HL-60/S4 (cell line): ENCODE data around the gene SMO.
"Not testable (repeated sequence)": the region's sequence is repeated elsewhere in the genome, so short reads cannot be mapped to it uniquely, and the experiment has no call there.

Experiments used
- in situ Hi-C: fragments of 300-500 bp; cut with MboI; formaldehyde crosslinking; loops from 2 replicates; pipeline ENCODE4 v1.14.3; 2022; ENCODE audit warnings: low sequenced_read_pairs

Gene SMO

DNA sequence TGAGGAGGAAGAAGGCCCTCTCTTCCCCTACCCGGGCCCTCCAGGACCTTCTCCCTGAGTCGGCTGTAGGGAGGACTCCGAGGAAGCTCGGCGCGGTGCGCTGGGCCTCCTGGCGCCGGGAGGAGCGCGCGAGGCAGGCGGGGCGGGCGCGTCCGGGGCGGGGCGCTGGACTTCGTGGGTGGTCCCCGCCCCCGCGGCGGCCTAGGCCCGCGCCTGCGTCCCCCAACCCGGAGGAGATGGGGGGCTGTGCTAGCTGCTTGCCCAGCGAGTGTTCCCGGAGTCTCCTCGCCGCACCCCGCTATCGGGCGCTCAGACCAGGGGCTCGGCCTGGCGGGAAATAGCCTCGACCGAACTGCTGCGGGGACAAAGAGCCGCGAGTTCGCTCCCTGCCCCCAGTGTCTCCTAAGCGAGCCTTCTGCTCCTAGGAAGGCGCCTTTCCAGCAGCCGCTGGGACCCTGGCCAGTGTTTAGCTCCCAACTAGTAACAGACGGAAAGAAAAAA lies 19.2 kb upstream of the SMO start:
- in situ Hi-C loops: no loop called here

DNA sequence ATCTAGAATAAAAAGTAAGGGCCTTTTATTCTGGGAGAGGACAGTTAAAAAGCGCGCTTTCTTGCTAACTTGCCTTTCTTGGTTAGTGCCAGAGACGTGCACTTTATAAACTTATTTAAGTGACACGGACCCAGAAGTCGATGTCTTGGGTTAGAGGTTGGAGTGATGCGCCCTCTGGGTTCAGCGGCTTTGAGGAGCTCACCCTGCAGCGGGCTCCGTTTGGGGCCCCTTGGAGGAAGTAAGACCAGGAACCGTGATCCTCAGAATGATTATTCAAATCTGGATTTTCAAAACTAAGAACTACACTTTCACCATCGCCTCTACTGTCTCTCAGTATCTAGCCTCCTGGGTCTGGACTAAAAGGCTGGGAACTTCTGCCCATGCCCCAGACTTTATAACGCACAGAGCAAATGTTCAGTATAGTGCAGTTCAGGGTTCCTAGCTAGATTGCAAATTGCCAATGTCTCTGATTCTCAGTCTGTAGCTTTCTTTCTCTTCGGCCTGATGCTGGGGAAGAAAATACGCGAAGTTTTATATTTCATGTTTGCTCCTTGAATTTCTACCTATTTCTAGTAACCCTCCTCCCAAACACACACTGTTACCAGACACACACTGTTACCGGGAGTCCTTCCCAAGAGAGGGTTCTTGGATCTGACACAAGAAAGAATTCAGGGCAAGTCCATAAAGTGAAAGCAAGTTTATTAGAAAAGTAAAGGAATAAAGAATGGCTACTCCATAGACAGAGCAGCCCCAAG lies 18.6 kb upstream of the SMO start:
- in situ Hi-C loops: no loop called here

DNA sequence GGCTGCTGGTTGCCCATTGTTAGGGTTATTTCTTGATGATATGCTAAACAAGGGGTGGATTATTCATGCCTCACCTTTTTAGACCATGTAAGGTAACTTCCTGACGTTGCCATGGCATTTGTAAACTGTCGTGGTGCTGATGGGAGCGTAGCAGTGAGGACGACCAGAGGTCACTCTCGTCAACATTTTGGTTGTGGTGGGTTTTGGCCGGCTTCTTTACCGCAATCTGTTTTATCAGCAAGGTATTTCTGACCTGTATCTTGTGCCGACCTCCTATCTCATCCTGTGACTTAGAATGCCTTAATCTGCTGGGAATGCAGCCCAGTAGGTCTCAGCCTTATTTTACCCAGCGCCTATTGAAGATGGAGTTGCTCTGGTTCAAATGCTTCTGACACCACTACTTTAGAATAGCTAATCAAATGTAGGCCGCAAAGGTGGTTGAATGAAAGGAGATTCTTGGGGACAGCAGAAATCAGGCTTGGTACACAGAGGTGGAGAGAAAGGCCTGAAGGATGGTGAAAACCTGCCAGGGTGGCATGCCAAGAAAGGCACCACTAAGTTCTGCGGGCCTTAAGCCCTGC lies 17.9 kb upstream of the SMO start:
- in situ Hi-C loops: no loop called here

DNA sequence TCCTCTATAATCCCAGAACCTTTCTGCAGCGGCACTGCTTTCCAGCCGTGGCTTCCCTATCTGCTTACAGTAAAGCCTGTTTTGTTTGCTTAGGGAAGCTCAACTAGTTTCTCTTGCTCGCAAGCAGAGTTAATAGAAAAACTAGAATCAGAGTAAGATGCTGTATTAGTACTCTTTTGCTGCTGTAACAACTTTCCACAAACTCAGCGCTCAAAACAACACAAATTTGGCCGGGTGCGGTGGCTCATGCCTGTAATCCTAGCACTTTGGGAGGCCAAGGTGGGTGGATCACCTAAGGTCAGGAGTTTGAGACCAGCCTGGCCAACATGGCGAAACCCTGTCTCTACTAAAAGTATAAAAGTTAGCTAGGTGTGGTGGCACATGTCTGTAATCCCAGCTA lies 14.6 kb upstream of the SMO start:
- in situ Hi-C loops: not testable (repeated sequence)

DNA sequence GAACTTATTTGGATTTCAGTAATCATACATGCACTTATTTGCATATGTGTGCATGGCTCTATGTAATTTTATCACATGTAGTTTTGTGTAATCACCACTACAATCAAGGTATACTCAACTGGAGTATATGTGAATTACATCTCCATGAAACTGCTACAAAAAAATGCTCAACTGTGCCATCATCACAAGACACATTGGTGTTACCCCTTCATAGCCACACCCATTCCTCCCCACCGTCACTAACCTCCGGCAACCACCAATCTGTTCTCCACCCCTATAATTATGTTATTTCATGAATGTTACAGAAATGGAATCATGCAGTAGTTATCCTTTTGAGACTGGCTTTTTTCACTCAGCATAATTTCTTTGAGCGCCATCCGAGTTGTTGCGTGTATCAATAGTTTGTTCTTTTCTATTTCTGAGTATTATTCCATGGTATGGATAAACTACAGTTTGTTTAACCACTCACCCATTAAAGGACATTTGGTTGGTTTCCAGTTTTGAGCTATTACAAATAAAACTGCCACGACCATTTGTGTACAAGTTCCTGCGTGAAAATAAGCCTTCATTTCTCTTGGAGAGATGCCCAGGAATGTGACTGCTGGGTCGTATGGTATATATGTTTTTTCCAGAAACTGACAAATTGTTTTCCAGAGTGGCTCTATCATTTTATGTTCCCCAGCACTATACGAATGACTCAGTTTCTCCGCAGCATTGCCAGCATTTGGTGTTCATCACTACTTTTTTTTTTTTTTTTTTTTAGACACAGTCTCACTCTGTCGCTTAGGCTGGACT lies 11.3 kb upstream of the SMO start:
- in situ Hi-C loops: no loop called here

DNA sequence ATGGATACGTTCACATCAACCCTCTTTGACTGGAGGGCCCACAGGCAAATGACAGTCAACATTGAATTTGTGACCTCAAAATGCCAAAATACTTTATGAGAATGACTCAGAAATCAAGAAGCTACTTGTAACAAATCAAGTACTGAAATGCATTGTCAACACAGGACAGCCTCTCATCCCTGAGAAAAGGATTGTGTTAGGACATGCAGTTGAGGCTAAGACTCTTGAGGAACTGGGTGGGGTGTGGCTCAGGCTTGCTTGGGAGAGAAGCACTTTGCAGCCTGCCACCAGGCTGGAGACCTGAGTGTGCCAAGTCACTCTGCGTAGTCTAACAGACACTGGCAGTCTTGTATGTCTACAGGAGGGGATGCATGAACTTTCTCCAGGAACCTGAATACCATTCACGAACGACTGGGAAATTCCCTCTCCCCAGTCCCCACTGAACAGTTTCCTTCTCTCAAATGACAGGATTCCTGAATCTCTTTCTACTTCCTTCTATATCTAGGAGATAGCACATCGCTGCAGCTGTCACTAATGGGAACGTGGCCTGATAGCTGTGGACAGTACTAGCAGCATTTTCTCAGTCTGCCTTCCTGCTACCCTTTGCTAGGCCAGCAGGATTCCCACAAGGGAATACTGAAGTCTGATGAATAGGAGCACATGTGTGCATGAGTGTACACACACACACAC lies 3.3 kb upstream of the SMO start:
- in situ Hi-C loops: no loop called here

DNA sequence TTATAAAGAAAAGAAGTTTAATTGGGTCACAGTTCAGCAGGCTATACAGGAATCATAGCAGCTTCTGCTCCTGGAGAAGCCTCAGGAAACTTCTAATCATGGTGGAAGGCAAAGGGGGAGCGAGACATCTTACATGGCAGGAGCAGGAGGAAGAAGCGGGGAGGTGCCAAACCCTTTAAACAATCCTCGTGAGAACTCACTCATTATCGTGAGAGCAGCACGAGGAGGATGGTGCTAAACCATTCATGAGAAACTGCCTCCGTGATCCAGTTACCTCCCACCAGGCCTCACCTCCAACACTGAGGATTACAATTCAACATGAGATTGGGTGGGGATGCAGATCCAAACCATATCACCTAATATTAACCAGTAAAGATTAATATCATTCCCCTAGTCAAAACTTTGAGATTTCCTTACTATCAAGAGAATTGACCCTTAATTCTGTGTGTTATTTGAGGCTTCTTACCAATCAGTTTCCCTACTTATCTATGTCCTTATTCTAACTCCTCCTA lies 1.6 kb upstream of the SMO start:
- in situ Hi-C loops: no loop called here

DNA sequence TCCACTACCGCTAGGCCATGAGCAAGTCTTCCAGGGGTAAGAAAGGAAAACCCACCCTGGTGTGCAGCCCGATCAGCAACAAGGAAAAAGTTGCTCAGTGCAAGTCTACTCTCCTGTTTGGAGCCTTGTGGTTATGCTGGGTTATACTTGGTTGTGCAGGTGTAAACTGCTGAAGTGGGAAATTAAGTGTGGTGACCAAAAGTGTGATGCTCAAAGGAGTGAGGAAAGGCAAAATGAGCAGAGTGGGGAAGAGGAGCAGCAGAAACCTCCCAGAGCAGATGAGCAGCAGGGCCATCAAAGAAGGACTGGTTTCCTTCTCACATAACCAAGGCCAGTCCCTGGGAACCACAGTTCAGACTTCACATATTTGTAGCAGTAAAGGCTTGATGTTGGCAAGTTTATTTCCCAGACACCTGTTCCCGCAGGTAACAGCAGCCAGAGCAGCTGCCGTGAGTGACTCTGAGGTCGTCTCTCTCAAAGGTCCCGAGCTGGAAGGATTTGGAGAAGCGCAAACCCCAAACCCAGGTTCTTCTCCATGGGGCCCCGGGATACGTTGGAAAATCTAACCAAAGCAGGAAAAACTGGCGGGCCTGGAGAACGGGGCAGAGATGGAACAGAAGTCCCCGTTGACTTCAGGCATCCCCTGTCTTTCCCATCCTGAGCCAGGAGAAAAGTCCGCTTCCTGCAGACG lies 607 bp upstream of the SMO start:
- in situ Hi-C loops: no loop called here

DNA sequence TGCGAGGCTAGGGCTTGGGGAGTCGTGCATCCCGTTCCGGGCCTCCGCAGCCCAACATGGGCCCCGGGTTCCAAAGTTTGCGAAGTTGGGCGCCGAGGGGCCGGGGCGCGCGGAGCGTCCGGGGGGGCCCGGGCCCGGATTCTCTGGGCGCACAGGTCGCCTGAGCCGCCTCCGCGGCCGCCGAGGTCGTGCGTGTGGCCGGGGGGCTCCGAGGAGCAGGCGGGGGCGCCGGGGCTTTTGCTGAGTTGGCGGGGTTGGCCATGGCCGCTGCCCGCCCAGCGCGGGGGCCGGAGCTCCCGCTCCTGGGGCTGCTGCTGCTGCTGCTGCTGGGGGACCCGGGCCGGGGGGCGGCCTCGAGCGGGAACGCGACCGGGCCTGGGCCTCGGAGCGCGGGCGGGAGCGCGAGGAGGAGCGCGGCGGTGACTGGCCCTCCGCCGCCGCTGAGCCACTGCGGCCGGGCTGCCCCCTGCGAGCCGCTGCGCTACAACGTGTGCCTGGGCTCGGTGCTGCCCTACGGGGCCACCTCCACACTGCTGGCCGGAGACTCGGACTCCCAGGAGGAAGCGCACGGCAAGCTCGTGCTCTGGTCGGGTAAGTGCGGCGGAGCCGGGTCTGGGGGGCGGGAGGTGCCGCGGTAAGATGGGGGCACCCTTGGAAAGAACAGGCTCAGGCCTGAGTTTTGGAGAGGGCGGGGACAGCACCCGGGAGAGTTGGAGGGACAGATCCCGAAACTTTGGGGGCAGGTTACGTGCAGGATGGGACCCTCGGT lies 643 bp downstream of the SMO start:
- in situ Hi-C loops: no loop called here

DNA sequence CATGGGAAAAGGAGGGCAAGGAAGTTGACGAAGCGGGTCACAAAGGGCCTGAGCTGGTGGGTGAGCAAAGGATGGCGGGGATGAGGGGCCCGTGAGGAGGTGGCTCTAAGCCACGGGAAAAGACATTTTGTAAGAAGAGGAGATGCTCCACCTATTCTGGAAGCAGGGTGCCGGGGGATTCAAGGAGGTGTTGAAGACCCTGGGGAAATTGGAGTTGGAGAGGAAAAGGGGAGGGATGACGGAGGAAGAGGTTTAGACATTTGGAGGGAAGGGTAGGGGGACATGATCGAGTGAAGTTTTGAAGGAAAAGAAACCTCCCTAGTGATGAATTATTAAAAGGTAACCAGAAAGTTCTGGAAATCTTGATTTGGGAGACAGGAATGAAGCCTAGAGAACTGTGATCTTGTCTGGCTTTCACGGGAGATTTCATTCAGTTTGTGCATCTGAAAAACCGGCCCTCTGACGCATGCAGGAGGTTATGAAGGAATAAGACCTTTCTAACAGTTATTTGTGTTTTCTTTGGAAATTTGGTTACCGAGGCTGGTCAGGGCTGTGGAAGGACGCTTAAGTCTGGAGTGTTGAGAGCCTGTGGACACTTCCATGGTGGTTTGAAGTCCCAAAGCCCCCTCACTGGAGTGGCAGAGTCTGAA lies 1.4 kb downstream of the SMO start:
- in situ Hi-C loops: no loop called here

DNA sequence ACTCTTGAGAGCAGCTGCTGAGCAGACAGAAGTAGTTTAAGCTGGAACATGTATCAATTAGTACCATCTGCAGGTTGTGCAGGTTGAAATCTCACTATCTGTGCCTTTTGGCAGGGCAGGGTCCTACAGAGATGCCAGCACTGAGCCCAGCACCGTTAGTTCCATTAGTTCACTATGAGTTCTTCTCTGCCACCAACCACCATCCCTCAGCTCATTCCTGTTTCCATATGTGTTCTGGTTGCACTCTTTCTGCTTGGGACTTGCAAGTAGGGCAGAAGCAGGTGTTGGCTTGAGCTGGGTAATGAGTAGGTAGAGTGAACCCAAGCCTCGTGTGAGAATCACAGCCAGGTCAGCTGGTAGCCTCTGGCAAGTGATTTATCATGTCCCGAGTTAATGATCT lies 2.8 kb downstream of the SMO start:
- in situ Hi-C loops: no loop called here

DNA sequence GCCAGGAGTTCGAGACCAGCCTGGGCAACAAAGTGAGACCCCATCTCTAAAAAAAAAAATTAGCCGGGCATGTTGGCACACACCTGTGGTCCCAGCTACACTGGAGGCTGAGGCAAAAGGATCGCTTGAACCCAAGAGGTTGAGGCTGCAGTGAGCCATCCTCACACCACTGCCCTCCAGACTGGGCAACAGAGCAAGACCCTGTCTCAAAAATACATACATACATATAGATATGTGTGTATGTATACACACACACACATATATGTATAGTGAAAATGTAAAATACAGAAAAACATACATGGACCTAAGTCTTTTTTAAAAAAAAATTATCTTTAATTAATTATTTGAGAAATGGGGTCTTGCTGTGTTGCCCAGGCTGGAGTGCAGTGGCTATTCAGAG lies 5.5 kb downstream of the SMO start:
- in situ Hi-C loops: no loop called here

DNA sequence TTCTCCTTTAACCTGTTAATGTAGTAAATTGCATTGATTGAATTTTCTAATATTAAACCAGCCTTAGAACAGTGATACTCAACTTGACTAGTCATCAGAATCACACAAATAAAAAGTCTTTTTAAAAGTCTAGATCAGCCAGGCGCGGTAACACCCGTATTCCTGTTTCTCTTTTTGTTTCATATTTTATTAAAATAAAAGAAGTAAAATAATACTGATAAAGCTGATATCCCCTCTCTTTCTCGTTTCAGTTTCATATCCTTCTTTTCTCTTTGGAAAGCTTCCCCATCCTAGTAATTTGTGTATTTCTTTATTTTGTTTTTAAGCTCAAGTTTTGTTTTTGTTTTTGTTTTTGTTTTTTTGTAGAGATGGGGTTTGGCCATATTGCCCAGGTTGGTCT lies 9.3 kb downstream of the SMO start:
- in situ Hi-C loops: no loop called here

DNA sequence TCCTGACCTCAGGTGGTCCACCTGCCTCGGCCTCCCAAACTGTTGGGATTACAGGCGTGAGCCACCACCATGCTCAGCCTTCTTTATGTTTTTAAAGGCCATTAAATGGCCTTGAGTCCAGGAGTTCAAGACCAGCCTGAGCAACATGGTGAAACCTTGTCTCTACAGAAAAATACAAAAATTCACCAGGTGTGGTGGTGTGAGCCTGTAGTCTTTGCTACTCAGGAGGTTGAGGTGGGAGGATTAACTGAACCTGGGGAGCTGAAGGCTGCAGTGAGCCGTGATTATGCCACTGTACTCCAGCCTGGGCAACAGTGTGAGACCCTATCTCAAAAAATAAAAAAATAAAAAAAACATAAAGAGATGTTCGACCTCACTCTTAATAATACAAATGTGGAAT lies 11.0 kb downstream of the SMO start:
- in situ Hi-C loops: no loop called here

DNA sequence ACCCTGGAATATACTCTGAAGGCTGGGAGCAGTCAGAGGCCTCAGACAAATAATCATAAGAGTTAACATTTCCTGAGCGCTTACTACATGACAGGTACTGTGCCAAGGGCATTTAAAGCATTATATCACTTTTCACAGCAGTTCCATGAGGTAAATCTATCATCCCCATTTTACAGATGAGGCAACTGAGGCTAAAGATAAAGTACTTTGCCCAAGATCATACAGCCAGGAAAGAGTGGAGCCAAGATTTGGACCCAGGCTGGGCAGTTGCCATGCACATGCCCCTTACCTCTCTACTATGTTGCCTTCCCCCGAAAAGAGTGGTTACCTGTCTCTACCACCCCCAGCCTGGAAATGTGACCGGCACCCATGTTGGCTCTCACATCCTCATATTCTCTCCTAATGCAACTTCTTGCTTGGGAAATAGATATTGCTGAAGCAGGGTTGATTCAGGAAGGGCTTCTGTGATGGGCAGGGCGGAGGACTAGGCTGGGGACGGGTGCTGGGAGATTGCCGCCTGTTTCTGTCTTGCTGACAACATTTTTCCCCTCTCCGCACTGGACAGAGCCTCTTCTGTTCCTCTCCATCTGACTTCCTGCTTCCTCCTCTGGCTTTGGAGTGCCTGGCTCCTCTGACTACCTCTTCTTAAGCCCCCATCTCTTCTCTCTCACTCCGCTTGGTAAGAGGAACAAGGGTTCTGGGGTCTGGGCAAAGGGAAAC lies 13.8 kb downstream of the SMO start:
- in situ Hi-C loops: loop anchor here (25.0 kb wide), 1 partner anchor 260 kb away; no protein-coding TSS in a partner anchor

DNA sequence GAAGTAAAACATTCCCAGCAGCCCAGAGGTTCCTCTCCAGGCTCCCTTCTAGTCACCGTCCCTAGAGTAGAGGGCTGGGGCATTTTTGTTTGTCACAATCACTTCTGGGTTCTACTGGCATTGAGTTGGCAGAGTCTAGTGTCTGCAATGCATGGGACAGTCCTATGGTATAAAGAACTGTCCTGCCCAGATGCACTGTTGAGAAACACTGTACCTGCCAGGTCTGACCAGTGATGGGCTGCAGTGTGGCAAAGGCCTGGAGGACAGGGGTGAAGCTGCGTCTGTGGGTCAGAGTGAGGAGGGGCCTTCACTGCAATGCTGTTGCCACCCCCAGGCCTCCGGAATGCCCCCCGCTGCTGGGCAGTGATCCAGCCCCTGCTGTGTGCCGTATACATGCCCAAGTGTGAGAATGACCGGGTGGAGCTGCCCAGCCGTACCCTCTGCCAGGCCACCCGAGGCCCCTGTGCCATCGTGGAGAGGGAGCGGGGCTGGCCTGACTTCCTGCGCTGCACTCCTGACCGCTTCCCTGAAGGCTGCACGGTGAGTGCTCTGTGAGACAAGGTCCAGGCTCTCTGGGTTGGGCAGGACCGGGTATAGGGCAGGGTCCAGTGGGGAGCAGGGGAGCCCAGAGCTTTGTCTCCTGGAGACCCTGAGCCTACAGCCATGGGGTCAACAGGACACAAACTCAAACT lies 14.8 kb downstream of the SMO start:
- in situ Hi-C loops: loop anchor here (25.0 kb wide), 1 partner anchor 259 kb away; no protein-coding TSS in a partner anchor

DNA sequence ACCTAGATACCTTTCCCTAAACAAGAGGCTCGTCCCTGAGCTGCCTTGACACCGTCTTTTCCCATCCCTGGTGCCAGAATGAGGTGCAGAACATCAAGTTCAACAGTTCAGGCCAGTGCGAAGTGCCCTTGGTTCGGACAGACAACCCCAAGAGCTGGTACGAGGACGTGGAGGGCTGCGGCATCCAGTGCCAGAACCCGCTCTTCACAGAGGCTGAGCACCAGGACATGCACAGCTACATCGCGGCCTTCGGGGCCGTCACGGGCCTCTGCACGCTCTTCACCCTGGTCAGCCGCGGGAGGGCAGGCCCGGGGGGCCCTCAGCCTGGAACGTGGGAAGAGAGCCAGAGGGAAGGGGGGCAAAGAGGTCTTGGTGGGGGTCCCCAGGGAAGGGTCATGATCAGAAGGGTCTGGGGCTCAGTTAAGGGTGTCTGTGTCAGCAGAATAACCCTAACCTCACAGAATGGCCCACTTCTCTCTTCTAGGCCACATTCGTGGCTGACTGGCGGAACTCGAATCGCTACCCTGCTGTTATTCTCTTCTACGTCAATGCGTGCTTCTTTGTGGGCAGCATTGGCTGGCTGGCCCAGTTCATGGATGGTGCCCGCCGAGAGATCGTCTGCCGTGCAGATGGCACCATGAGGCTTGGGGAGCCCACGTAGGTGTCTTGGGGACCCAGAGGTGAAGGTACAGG lies 16.8 kb downstream of the SMO start:
- in situ Hi-C loops: loop anchor here (25.0 kb wide), 1 partner anchor 257 kb away; no protein-coding TSS in a partner anchor
